Loucy (cell line): Measurements from ENCODE around the gene COL13A1.

ENCODE experiments used
- H2AFZ ChIP-seq: fragments of 200-600 bp; sonication (generic); 2 replicates; pipeline ENCODE4 v1.6.0; 2016; ENCODE audit warnings: antibody characterized with exemption, mild to moderate bottlenecking, low read length, moderate library complexity
- H3F3A ChIP-seq: fragments of 200-600 bp; 2 replicates; pipeline ENCODE4 v1.6.0; 2016; ENCODE audit warnings: antibody characterized with exemption, low read depth, mild to moderate bottlenecking
- H3K27me3 ChIP-seq: fragments of 200-600 bp; sonication (generic); 2 replicates; pipeline ENCODE4 v1.6.1; 2014; ENCODE audit warnings: low read length, mild to moderate bottlenecking; ENCODE audit not compliant: insufficient read depth, poor library complexity, severe bottlenecking
- H3K36me3 ChIP-seq: fragments of 200-600 bp; sonication (generic); 2 replicates; pipeline ENCODE4 v1.6.1; 2016; ENCODE audit warnings: low read length; ENCODE audit not compliant: insufficient read depth
- H3K4me1 ChIP-seq: fragments of 200-600 bp; sonication (generic); 2 replicates; pipeline ENCODE4 v1.5.1; 2014; ENCODE audit warnings: low read length, mild to moderate bottlenecking; ENCODE audit not compliant: insufficient read depth, poor library complexity, severe bottlenecking
- H3K4me2 ChIP-seq: fragments of 200-600 bp; sonication (generic); 2 replicates; pipeline ENCODE4 v1.6.0; 2014; ENCODE audit warnings: antibody characterized with exemption, low read length, low read depth, mild to moderate bottlenecking; ENCODE audit not compliant: poor library complexity, severe bottlenecking
- H3K4me3 ChIP-seq: fragments of 200-600 bp; sonication (generic); 2 replicates; pipeline ENCODE4 v1.5.1; 2014; ENCODE audit warnings: low read length, mild to moderate bottlenecking, mixed read lengths; ENCODE audit not compliant: poor library complexity, severe bottlenecking
- H3K79me2 ChIP-seq: fragments of 200-600 bp; sonication (generic); 2 replicates; pipeline ENCODE4 v1.6.1; 2014; ENCODE audit warnings: low read length; ENCODE audit not compliant: insufficient read depth
- H3K9ac ChIP-seq: fragments of 200-600 bp; sonication (generic); 2 replicates; pipeline ENCODE4 v1.6.0; 2014; ENCODE audit warnings: mild to moderate bottlenecking, low read depth, low read length, moderate library complexity; ENCODE audit not compliant: poor library complexity, severe bottlenecking
- H3K9me2 ChIP-seq: fragments of 200-600 bp; sonication (generic); replicated peaks from 2 replicates; pipeline ENCODE4 v1.6.1; 2016; ENCODE audit warnings: low read depth, low read length, mixed read lengths
- H3K9me3 ChIP-seq: fragments of 200-600 bp; sonication (generic); 2 replicates; pipeline ENCODE4 v1.6.1; 2014; ENCODE audit warnings: mild to moderate bottlenecking, antibody characterized with exemption, low read length, low read depth; ENCODE audit not compliant: insufficient read depth
- H4K20me1 ChIP-seq: fragments of 200-600 bp; sonication (generic); 2 replicates; pipeline ENCODE4 v1.6.0; 2014; ENCODE audit warnings: antibody characterized with exemption, low read length, mild to moderate bottlenecking; ENCODE audit not compliant: insufficient read depth, poor library complexity, severe bottlenecking
- CTCF ChIP-seq: fragments of 200-600 bp; sonication (generic); conservative IDR thresholded peaks from 2 replicates; pipeline ENCODE4 v1.5.1; 2014; ENCODE audit warnings: mild to moderate bottlenecking, antibody characterized with exemption, low read length
- EZH2phosphoT487 ChIP-seq: fragments of 200-600 bp; IDR thresholded peaks from 2 replicates; pipeline ENCODE4 v1.6.1; 2018; ENCODE audit warnings: antibody characterized with exemption, mild to moderate bottlenecking, moderate library complexity, borderline replicate concordance

Gene COL13A1

GRCh38 chr10:69963835-69964710, 162.4 kb downstream of the COL13A1 start:
- H3K79me2 ChIP-seq, result no peaks in the 10 kb centered on the region
- H4K20me1 ChIP-seq, result no peaks in the 10 kb centered on the region
- no peak overlapping the region for H3K9ac ChIP-seq
- no peaks in the 10 kb centered on the region for H3K36me3 ChIP-seq
- no peaks in the 10 kb centered on the region for H3K9me3 ChIP-seq
- peaks cover 28% of the 10 kb centered on the region for H3K4me1 ChIP-seq
- no peak for TF ChIP-seq CTCF
- no peak for TF ChIP-seq EZH2phosphoT487
- 0 out of 2 replicates have a peak overlapping the region, but pooled peaks have one; percentile 7 for H2AFZ ChIP-seq
- no peak overlapping the region for H3K4me2 ChIP-seq
- no peaks in the 10 kb centered on the region for H3K27me3 ChIP-seq
- H3K9me2 ChIP-seq, result no peaks in the 10 kb centered on the region
- no peak overlapping the region for H3K4me3 ChIP-seq
- H3F3A ChIP-seq, result no peaks in the 10 kb centered on the region

GRCh38 chr10:69965086-69965485, 163.4 kb downstream of the COL13A1 start:
- no peaks in the 10 kb centered on the region for H4K20me1 ChIP-seq
- no peak for TF ChIP-seq CTCF
- no peak for TF ChIP-seq EZH2phosphoT487
- no peak overlapping the region for H2AFZ ChIP-seq
- no peaks in the 10 kb centered on the region for H3K9me2 ChIP-seq
- no peaks in the 10 kb centered on the region for H3F3A ChIP-seq
- H3K79me2 ChIP-seq, result no peaks in the 10 kb centered on the region
- no peak overlapping the region for H3K4me3 ChIP-seq
- H3K27me3 ChIP-seq, result no peaks in the 10 kb centered on the region
- no peaks in the 10 kb centered on the region for H3K9me3 ChIP-seq
- H3K36me3 ChIP-seq, result no peaks in the 10 kb centered on the region
- H3K4me1 ChIP-seq, result peaks cover 29% of the 10 kb centered on the region
- H3K9ac ChIP-seq, result no peak overlapping the region
- H3K4me2 ChIP-seq, result no peak overlapping the region

GRCh38 chr10:69965919-69966662, 164.4 kb downstream of the COL13A1 start:
- H3K4me3 ChIP-seq, result no peak overlapping the region
- no peaks in the 10 kb centered on the region for H4K20me1 ChIP-seq
- H3K4me1 ChIP-seq, result peaks cover 29% of the 10 kb centered on the region
- TF ChIP-seq EZH2phosphoT487 (no peak), CTCF (no peak)
- no peak overlapping the region for H2AFZ ChIP-seq
- H3K9ac ChIP-seq, result no peak overlapping the region
- no peaks in the 10 kb centered on the region for H3K9me2 ChIP-seq
- no peaks in the 10 kb centered on the region for H3K36me3 ChIP-seq
- H3K27me3 ChIP-seq, result no peaks in the 10 kb centered on the region
- no peak overlapping the region for H3K4me2 ChIP-seq
- no peaks in the 10 kb centered on the region for H3K9me3 ChIP-seq
- no peaks in the 10 kb centered on the region for H3F3A ChIP-seq
- no peaks in the 10 kb centered on the region for H3K79me2 ChIP-seq
